Renal cortex interstitium (tissue), 11 donors: Measurements from ENCODE around the gene GNL1. TPM values are rescaled to one million over a fixed set of nuclear protein-coding genes. Genes with fewer than 3 reads are reported as not detected.
A peak's percentile ranks its signal among the peaks of the same experiment; 100 is the strongest.

Experiments
- DNase-seq, 11 donors: peaks; one replicate each; pipeline ENCODE4 v3.0.0-alpha.2; 2013; ENCODE audit warnings: low read depth in 9 of 11, low spot score in 4 of 11; ENCODE audit errors: extremely low read depth in 1 of 11
- polyA plus RNA-seq, 3 donors: library from polyadenylated mRNA; unstranded; fragments of 120-200 nt; gene quantifications; one replicate each; pipeline ENCODE4 v1.2.1, GENCODE V29; 2013; ENCODE audit not compliant: insufficient read length in 3 of 3

GNL1 gene
- polyA plus RNA-seq, 3 donors: 85.3 to 112 (median 98.3) TPM

GRCh38 chr6:30578051-30578450 lies 21.8 kb upstream of the GNL1 start:
- DNase-seq: no peak

- DNase-seq: no peak
These were observed 16.8 kb upstream of the GNL1 start for GRCh38 chr6:30573113-30573512.

DNA sequence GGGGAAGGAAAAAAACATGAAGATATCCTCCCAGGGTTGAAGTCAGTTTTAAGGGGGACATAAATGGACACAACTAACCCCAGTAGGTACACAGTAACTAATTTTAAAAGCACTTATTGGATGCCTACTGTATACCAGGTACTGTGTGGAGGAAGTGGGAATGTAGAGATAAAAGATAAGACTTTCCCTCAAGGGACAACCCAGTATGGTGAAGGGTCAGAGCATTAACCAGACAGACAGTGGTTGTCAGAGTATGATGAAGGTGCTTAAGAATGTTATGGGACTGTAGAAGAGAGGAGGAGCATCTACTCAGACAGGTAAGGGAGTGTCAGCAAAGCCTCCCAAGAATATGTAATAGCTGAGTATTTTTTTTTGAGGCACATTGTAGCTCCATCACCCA lies 15.9 kb upstream of the GNL1 start:
- DNase-seq: no peak

DNA sequence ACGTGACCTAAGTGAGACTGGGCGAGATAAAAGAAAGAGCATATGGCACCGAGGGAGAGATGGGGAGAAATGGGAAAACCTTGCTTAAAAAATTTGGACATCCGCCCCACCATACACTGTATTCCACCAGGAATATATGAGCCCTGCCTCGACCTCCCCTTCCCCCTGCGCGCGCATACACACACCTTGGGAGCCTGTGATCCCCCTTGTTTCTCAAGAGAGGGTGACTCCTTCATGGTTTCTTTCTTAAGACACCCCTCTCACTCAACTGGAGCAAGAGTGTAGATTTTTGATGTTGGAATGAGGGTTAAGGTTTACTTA lies 15.4 kb upstream of the GNL1 start:
- DNase-seq: no peak

DNA sequence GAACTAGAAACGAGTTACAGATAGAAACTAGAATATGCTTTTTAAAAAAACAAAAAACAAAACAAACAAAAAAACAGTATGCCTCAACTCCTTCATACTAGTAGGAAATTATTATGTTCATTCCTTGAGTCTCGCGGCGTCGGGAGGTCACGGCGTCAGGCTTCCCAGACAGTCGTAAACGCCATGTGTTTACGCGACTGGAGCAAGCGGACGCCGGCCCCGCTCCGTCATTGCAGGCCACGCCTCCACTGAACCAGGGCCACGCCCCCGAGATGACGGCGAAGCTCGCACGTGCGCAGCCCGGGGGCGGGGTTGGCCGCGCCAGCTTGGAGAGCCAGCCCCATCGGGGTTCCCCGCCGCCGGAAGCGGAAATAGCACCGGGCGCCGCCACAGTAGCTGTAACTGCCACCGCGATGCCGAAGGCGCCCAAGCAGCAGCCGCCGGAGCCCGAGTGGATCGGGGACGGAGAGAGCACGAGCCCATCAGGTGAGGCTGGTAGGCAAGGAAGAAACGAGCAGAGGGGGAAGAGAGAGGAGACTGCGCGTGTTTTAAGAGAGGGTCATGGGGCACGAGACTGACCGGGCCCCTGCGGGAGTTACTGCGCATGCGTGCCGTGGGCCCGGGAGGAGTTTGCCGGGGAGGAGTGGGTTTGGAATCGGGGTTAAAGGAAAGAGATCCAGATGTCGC lies 14.9 kb upstream of the GNL1 start, which contains the start of gene ABCF1:
Gene ABCF1, plus strand, starts transcription at position 368 of the 687 bp plus-strand sequence. Its CDS starts 46 bp downstream, at position 414.
- peak; percentile 93 to 99 (median 96) for DNase-seq

DNA sequence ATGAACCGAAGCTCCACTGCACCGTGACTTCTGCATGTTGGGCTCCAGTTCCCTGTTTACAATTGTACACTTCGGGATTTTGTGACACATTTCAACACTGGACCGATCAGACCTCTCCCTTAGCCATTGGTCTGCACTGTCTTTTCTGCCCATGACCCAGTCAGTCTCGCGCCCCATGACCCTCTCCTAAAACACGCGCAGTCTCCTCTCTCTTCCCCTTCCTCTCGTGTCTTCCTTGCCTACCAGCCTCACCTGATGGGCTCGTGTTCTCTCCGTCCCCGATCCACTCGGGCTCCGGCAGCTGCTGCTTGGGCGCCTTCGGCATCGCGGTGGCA lies 14.4 kb upstream of the GNL1 start:
- DNase-seq: peak in 5 of 11 donors; percentile 5 to 15 (median 7)

DNA sequence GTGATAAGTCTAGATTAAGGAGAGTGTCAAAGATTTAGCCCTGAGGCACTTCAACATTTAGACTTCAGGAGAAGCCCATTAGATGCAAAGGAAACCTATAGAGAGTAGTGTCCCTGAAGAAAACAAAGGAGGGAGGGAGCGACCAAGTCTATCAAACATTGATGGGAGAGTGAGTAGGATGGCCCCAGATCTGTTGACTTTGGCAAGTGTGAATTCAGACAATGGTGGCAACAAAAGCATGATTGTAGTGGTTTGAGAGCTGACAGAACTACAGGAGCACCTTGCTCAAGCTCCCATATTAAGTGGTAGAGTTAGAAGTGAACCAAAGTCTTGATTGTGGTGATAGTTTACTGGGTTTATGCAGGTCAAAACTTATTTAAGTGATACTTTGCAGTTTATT lies 14.0 kb upstream of the GNL1 start:
- DNase-seq: no peak

GRCh38 chr6:30568245-30568644 lies 12.0 kb upstream of the GNL1 start:
- no peak for DNase-seq

DNA sequence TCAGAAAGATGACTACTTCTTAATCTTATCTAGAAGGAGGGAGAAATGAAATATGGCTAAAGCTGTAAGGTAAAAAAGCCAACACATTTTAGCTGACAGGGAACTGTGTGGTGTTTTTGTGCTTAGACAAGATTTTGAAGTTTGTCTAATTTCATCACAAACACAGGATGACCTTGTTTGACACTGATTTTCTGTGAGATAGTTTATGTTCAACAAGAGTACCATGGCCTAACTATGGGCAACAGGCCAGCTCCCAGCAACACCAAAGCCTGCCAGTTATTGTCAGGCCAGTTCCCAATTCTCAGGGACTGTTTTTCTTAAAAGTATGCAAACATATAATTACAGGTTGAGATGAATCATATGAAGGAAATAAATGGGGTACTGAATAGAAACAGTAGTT lies 9.5 kb upstream of the GNL1 start:
- no peak for DNase-seq

DNA sequence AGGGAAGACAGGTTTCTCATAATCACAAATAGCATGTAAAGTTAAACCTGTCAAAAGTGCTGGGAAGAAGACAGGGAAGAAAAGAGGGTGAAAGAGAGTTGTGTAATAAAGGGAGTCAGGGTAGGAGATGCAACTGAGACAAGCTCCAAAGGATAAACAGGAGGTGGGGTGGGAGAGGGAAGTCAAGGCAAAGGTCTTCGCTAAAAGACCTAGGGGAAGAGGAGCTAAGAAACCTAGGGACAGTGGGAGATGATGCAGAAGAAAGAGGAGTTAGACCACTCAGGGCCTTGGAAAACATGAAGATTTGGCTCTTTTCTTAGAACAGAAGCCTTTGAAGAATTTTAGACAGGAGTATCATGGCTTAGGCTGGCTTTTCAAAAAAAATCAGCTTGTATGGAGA lies 7.8 kb upstream of the GNL1 start:
- DNase-seq: no peak

GRCh38 chr6:30562470-30563425 lies 6.5 kb upstream of the GNL1 start:
- DNase-seq: no peak

GRCh38 chr6:30560930-30561329 lies 4.6 kb upstream of the GNL1 start:
- DNase-seq: no peak

DNA sequence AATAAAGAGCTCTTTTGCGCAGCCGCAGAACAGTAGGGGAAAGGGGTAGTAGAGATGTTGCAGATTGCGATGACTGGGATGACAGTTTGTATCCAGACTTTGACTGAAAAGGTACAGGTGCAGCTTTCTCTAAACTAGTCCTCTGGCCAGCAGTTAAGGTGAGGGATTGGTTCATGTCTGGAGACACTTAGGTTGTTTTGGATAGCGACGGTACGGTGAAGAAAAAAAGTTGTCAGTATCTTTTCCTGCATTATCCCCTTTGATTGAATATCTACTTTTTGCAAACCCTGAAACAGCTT lies 1.3 kb upstream of the GNL1 start:
- no peak for DNase-seq

DNA sequence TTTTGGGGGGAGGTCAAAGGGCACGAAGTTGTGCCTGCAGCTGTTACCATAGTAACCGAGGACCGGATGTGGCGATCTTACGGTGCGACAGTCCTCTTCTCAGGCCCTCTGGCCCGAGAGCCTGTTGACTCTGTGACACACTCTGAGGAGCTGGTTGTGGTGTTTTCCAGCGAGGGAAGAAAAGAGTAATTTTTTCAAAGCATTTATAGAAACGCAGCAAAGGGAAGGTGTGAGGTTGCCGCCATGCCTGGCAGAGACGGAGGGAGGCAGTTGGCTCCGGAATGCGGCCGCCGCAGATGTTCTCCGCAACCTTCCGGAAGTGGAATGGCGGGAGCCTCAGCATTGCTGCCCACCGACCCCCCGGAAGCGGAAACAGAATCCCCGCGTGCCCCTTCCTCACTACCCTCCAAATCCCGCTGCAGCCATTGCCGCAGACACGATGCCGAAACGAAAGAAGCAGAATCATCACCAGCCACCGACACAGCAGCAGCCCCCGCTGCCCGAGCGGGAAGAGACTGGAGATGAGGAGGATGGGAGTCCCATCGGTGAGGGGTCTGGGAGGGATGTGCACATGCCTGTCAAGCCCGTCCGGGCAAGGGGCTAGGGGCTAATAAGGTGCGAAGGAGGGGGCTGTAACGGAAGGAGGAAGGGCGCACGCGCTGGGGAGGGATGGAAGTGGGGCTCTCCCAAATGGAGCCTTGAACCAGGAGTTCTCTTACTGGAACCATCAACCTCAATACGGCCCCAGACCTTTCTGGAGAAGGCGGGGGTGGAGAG lies 805 bp upstream of the GNL1 start, which contains the start of gene PRR3:
Gene PRR3, plus strand, starts transcription at position 390 of the 777 bp plus-strand sequence. Its CDS starts 50 bp downstream, at position 440.
- DNase-seq: peak; percentile 87 to 94 (median 90)

- peak in 5 of 11 donors; percentile 49 to 69 (median 61) for DNase-seq
These were observed 548 bp downstream of the GNL1 start for GRCh38 chr6:30555816-30556065.

DNA sequence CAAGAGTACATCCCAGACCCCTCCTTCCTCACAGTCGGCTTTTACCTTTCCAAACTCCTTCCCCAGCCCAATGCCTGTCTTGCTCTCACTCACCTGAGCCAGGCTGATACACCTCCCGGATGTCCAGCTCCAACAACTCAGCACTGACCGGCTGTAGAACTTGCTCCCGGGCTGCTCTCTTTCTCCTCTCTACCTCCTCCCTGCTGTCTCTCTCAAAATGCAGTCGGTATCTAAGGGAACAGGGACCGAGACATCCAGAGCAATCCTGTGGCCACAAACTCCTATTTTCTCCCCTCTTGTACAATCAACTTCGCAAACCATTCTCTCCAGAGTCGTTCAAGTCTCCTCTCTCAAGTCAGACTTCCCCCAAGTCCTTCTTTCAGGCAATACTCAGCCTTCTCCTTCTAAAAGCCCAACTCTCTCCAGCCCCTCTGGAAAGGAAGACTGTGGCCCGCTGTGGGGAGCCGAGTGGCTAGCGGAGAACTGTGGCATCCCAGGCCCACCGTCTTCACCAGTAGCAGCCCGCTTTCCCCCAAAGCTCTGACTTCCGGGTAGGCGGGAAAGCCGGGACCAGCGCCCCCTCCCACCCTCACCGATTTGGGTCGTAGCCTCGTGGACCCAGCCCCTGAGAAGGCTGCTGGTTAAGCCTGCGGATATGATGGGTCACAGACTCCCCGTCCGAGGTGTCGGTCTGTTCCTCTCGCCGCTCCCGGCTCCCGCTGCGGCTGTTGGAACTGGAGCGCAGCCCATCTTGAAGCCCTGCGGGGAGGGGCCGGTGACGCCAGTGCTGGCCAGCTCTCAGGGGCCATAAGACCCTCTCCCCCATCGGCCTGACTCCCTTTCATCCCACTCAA lies 1.1 kb downstream of the GNL1 start:
- DNase-seq: peak in 4 of 11 donors; percentile 18 to 60 (median 52)

DNA sequence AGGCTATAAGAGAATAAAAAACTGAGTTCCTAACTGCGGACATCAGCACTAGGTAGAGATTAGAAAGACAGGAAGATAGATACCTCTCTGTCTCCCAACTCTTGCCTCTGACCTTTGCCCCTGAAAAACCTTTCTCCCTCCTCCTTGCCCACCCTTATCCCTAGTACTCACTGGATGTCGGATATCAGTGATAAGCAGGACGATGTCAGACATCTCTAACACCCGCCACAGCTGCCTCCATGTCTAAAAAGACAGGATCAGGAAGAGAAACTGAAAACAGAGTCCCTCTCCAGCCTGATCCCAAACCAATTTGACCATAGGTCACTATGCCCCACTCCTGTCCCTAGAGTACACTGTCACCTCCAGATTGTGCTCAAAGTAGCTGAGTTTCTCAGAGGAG lies 1.9 kb downstream of the GNL1 start:
- no peak for DNase-seq

DNA sequence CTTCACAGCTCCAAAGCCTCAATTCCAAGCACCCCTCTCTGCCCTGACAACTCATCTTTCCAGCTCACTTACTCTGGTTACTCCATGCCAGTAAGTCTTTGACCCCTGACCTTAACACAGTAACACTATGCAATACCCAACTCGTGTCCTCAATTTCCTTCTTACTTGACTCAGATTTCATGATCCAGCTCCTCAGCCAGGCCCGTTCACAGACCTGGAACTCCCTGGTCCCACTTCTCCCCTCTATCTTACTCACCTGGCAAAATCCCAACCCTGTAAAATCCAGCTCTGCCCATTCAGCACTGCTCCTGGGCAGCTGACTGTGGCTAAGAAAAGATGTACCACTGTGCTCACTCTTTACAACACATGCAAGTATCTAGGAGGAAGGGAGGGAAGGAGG lies 7.9 kb downstream of the GNL1 start:
- no peak for DNase-seq

DNA sequence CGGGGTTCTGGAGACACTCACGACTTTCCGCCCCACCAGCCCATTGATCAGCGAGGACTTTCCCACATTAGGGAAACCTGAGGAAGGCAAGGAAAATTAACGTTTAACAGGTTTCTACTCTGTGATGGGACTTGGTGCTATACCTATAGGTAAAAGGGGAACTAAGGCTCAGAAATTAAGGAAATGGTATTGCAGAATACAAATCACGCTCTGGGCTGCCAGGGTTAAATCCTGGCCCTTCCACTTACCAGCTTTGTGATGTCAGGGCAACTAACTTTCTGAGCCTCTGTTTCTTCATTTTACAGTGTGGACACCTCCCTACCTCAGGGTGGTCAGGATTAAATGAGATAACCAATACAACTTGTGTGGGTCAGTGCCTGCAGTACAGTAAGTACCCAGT lies 8.8 kb downstream of the GNL1 start:
- DNase-seq: no peak
